Esophagus (tissue), 2 donors: ENCODE data around the gene TPPP2. TPM values are rescaled to one million over a fixed set of nuclear protein-coding genes. Genes with fewer than 3 reads are reported as not detected.

Experiments
- H3K27ac ChIP-seq, 2 donors: one replicate each; pipeline ENCODE4 v1.5.1; 2013; ENCODE audit warnings: low read depth in 2 of 2, mild to moderate bottlenecking in 2 of 2, inconsistent platforms in 1 of 2, low read length in 1 of 2, moderate library complexity in 1 of 2
- H3K27me3 ChIP-seq, 2 donors: one replicate each; pipeline ENCODE4 v1.6.1; 2013; ENCODE audit warnings: low read length in 2 of 2, control low read depth in 1 of 2, mild to moderate bottlenecking in 1 of 2; ENCODE audit not compliant: insufficient read depth in 2 of 2, control insufficient read depth in 1 of 2
- H3K36me3 ChIP-seq, 2 donors: one replicate each; pipeline ENCODE4 v1.6.1; 2013; ENCODE audit warnings: low read length in 1 of 2; ENCODE audit not compliant: control insufficient read depth in 2 of 2, insufficient read depth in 2 of 2
- H3K4me1 ChIP-seq, 2 donors: one replicate each; pipeline ENCODE4 v1.6.1; 2013; ENCODE audit warnings: low read length in 1 of 2; ENCODE audit not compliant: control insufficient read depth in 2 of 2, insufficient read depth in 2 of 2
- H3K4me3 ChIP-seq, 2 donors: one replicate each; pipeline ENCODE4 v1.5.1; 2013; ENCODE audit warnings: low read length in 2 of 2, mild to moderate bottlenecking in 2 of 2, low read depth in 1 of 2, moderate library complexity in 1 of 2
- H3K9me3 ChIP-seq, 2 donors: one replicate each; pipeline ENCODE4 v1.6.1; 2013; ENCODE audit warnings: mild to moderate bottlenecking in 2 of 2, low read depth in 1 of 2, low read length in 1 of 2, moderate library complexity in 1 of 2; ENCODE audit not compliant: control insufficient read depth in 2 of 2, insufficient read depth in 1 of 2
- whole genome bisulfite sequencing, 2 donors: extraction: QIAGEN DNeasy Blood & Tissue Kit; methylation state at CpG; one replicate each; pipeline ENCODE4 v1.1.7; 2013; 5-methylcytosine and 5-hydroxymethylcytosine counted together
- polyA plus RNA-seq, 2 donors: library from polyadenylated mRNA; stranded (reverse); fragments of 200-250 nt; gene quantifications; one replicate each; pipeline ENCODE4 v1.2.3, GENCODE V29; 2013
- donor health status: healthy with polysubstance abuse.
- donor health status: Bipolar disorder and iron deficiency.

Gene TPPP2
- polyA plus RNA-seq, 2 donors = 0.14 TPM; not detected in 1

DNA sequence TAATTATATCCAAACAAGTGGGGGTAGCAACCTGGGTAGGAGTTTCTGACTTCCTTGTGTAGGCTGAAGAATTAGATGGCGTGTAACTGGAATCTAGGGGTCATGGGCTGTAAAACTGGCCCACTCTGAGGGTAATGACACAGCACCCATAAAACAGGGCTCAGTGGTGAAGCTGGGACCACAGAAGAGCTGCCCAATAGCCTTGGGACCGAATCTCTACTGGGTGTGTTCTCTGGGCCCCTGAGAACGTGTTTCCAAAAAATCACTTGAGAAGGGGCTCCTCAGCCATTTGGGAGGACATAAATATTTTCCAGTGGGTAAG is 31.3 kb downstream of the TPPP2 start:
- Histone ChIP-seq H3K4me3 (no peak overlapping the region), H3K36me3 (no peaks in the 10 kb centered on the region), H3K4me1 (no peaks in the 10 kb centered on the region), H3K27ac (no peak overlapping the region), H3K9me3 (no peaks in the 10 kb centered on the region), H3K27me3 (no peaks in the 10 kb centered on the region)
- 80 to 88% methylated on average over 3 of the region's 3 CpGs for WGBS, 2 donors

DNA sequence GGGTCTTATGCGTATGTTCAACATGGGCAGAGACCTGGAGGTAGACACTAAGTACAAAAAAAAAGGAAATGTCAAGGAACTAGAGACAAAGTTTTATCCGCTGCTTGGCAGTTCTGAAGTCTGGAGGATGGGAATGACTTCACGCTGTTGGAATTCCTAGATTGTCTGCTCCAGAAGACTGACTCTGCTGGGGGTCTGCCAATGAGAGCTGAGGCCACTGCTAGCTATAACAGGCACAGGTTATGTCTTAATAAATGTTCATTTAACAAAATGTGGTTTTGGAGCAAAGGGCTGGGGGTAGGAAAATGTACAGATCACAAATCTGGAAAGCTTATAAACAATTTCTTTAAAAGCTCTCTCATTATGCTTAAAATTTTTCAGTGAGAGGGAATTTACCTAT is 33.5 kb downstream of the TPPP2 start:
- no peaks in the 10 kb centered on the region for H3K9me3 ChIP-seq
- H3K27me3 ChIP-seq = no peaks in the 10 kb centered on the region
- H3K4me3 ChIP-seq = no peak overlapping the region
- no peaks in the 10 kb centered on the region for H3K36me3 ChIP-seq
- H3K4me1 ChIP-seq = no peaks in the 10 kb centered on the region
- 49 to 53% methylated on average over 3 of the region's 3 CpGs for WGBS, 2 donors
- no peak overlapping the region for H3K27ac ChIP-seq

DNA sequence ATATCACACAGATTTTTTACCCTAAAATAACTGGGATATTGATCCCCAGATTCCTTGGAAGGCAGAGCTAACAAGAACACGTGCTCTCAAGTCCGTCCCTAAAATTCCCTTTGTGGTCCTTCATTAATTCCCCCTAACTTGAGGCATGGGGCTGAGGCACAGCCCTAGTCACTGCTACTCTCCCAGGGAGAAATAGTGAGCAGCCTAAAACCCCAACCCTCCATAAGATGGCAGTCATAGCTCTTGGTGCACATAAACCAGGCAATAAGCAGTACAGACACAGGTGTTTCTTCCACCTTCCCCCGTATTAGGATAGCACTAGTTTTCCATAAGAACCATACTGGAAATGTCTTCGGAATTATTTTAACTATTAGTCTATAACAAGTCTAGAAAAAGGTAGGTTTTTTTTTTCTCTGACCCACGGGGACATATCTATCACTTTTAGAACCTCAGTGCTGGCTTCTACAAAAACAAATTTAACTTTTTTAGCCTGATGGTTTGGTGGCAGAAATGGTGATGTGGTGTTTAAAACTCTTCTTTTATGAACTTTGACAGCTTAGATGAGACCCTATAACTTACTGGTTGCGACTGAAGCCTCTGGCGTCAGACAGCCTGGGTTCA is 37.0 kb downstream of the TPPP2 start:
- Histone ChIP-seq H3K4me3 (no peak overlapping the region), H3K27me3 (peaks cover 0 to 3% of the 10 kb centered on the region in 2 donors), H3K4me1 (peaks cover 0 to 6% of the 10 kb centered on the region in 2 donors), H3K36me3 (no peaks in the 10 kb centered on the region), H3K27ac (no peak overlapping the region), H3K9me3 (no peaks in the 10 kb centered on the region)
- 70 to 72% methylated on average over 7 of the region's 7 CpGs for WGBS, 2 donors

- peaks cover 0 to 6% of the 10 kb centered on the region in 2 donors for H3K4me1 ChIP-seq
- no peaks in the 10 kb centered on the region for H3K36me3 ChIP-seq
- H3K4me3 ChIP-seq = peak overlapping the region in 1 of 2 donors; percentile 52
- peaks cover 0 to 3% of the 10 kb centered on the region in 2 donors for H3K27me3 ChIP-seq
- H3K9me3 ChIP-seq = no peaks in the 10 kb centered on the region
- H3K27ac ChIP-seq = peak overlapping the region in 1 of 2 donors; percentile 73
- WGBS, 2 donors = 4 to 5% methylated on average over 45 of the region's 45 CpGs
Measured at GRCh38 chr14:21068521-21069387, 38.7 kb downstream of the TPPP2 start.

GRCh38 chr14:21069388-21070082 is 39.5 kb downstream of the TPPP2 start:
- Histone ChIP-seq H3K4me3 (peak overlapping the region; percentile 49 to 52), H3K4me1 (peaks cover 0 to 6% of the 10 kb centered on the region in 2 donors), H3K27ac (peak overlapping the region; percentile 40 to 73), H3K27me3 (peaks cover 0 to 3% of the 10 kb centered on the region in 2 donors), H3K9me3 (no peaks in the 10 kb centered on the region), H3K36me3 (no peaks in the 10 kb centered on the region)
- WGBS, 2 donors = 2 to 3% methylated on average over 39 to 40 of the region's 40 CpGs

- 0 to 1% methylated on average over 35 to 63 of the region's 63 CpGs for WGBS, 2 donors
- no peaks in the 10 kb centered on the region for H3K36me3 ChIP-seq
- H3K4me3 ChIP-seq = peak within 1 kb of the TSS; percentile 52 to 60
Measured at GRCh38 chr14:21070083-21070609, 40.1 kb downstream of the TPPP2 start, which contains the start of gene ARHGEF40. Gene ARHGEF40, plus strand, starts transcription at chr14:21070304. Its CDS starts 93 bp downstream, at chr14:21070397.

GRCh38 chr14:21070610-21071224 is 40.7 kb downstream of the TPPP2 start:
- Histone ChIP-seq H3K36me3 (no peaks in the 10 kb centered on the region), H3K4me3 (peak overlapping the region; percentile 52 to 60), H3K27me3 (peaks cover 0 to 3% of the 10 kb centered on the region in 2 donors), H3K4me1 (peaks cover 0 to 6% of the 10 kb centered on the region in 2 donors), H3K27ac (peak overlapping the region; percentile 73 to 78), H3K9me3 (no peaks in the 10 kb centered on the region)
- 1% methylated on average over 23 of the region's 23 CpGs for WGBS, 2 donors

More at GRCh38 chr14:21070083-21070609, 40.1 kb downstream of the TPPP2 start, which contains the start of gene ARHGEF40:
- H3K4me1 ChIP-seq = peaks cover 0 to 6% of the 10 kb centered on the region in 2 donors
- H3K27me3 ChIP-seq = peaks cover 0 to 3% of the 10 kb centered on the region in 2 donors
- H3K9me3 ChIP-seq = no peaks in the 10 kb centered on the region
- peak within 1 kb of the TSS; percentile 73 to 78 for H3K27ac ChIP-seq

DNA sequence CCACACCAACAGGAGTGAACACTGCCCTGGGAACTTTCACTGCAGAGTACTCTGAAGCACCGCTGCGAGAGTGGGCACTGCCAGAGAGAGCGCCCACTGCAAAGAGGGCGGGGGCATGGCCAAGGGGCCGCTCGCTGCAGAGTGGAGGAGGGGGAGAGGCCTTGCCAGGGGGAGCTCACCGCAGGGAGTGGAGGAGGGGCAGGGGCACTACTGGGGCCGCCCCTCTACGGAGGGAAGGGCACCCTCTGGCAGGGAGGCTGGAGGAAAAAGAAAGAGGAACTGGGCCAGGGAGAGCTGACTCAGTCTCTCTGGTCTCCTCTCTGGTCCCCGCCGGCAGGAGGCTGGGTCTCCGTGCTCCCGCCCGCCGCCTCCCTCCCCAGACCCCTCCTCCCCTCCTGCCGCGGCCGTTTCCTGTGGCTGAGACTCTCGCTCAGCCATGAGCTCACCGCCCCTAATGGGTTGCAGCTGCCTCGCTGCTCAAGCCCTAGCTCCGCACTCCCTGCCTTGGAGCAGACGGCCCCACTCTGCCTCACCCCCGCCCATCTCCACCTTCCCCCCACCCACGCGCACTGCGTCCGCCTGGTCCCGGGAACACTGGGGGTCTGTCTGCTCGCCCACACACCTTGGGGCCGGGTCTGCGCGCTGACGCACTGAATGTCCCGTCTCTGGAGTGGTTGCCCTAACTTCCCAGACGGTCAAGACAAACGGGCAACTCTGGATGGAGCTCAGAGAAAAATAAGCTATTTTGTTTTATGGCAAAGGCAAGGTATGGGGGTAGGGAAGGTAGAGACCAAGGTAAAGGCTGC is 41.4 kb downstream of the TPPP2 start:
- no peaks in the 10 kb centered on the region for H3K9me3 ChIP-seq
- H3K4me1 ChIP-seq = peaks cover 0 to 6% of the 10 kb centered on the region in 2 donors
- H3K4me3 ChIP-seq = peak overlapping the region; percentile 52 to 60
- H3K27me3 ChIP-seq = peaks cover 0 to 3% of the 10 kb centered on the region in 2 donors
- H3K27ac ChIP-seq = peak overlapping the region; percentile 73 to 78
- H3K36me3 ChIP-seq = no peaks in the 10 kb centered on the region
- 1 to 2% methylated on average over 30 to 37 of the region's 37 CpGs for WGBS, 2 donors
